ENCODE measurements around the gene CNOT2. TPM values are rescaled to one million over a fixed set of nuclear protein-coding genes. Genes with fewer than 3 reads are reported as not detected.

Gene CNOT2
- total and polyA plus RNA-seq, 2 donors (not counting 3 experiments of a cell fraction or from before 2014, with no cell fraction given) = 52.2 to 79.7 TPM

- POLR2A ChIA-PET = no interaction called here
- no peaks in the 10 kb centered on the region for H3K9me3 ChIP-seq (replicated peaks; ENCODE audit: control insufficient read depth, insufficient read depth, low read length)
- BruUV-seq (replicated peaks) = no TSS peak
- peaks cover 9 to 20% of the 10 kb centered on the region in 2 experiments for H3K36me3 ChIP-seq (ENCODE audit: control insufficient read depth in 2 of 2, extremely low read depth in 1 of 2, insufficient read depth in 2 of 2, low read length in 2 of 2)
- H3K9me1 ChIP-seq (replicated peaks; ENCODE audit: control insufficient read depth, extremely low read depth, insufficient read depth, low read length) = no peaks in the 10 kb centered on the region
- no peak overlapping the region for H2AFZ ChIP-seq (ENCODE audit: low read depth, low read length)
- H3K79me2 ChIP-seq (ENCODE audit: control insufficient read depth, insufficient read depth, low read length) = peaks cover 2% of the 10 kb centered on the region
- intact Hi-C loops (cut with micrococcal nuclease) (loop anchor here (10.0 kb wide), 1 partner anchor 294 kb away; no protein-coding TSS in a partner anchor), dilution Hi-C loops (cut with MboI; ENCODE audit: extremely low pct_ligation_motif_present, low sequenced_read_pairs) (no loop called here)
- H3K27ac ChIP-seq (ENCODE audit: insufficient read depth, low read depth, low read length) = no peak overlapping the region
- FAIRE-seq (no peak), DNase-seq (ENCODE audit: low read depth, low spot score) (no peak)
- no peak overlapping the region for H3K9ac ChIP-seq (replicated peaks; ENCODE audit: extremely low read depth, insufficient read depth, low read length)
- H3K4me1 ChIP-seq (ENCODE audit: control insufficient read depth, extremely low read depth, insufficient read depth, low read length) = peaks cover under 1% of the 10 kb centered on the region
- no peak overlapping the region for H3K4me3 ChIP-seq (replicated peaks in 1 of 3; ENCODE audit: insufficient read depth in 1 of 3, low read depth in 1 of 3, low read length in 3 of 3)
- H3K4me2 ChIP-seq (ENCODE audit: insufficient read depth, low read length) = no peak overlapping the region
- CTCF ChIA-PET = interaction anchor here (1.1 to 1.6 kb wide), 2 partner anchors 12 to 438 kb away, joined by 3 read pairs; no protein-coding TSS in a partner anchor
- no peak for TF ChIP-seq MAX (IDR thresholded peaks at IDR 0.05; ENCODE audit: insufficient read depth, insufficient read length)
- TF ChIP-seq JUN (IDR thresholded peaks at IDR 0.05; ENCODE audit: borderline replicate concordance, insufficient read depth, insufficient read length, low read depth) = no peak
- TF ChIP-seq FOS (IDR thresholded peaks at IDR 0.05; ENCODE audit: borderline replicate concordance, insufficient read depth, low read length) = no peak
- no peak for TF ChIP-seq EZH2 (IDR thresholded peaks at IDR 0.05; ENCODE audit: borderline replicate concordance, low read depth, low read length, severe bottlenecking)
- no peak for TF ChIP-seq MYC (IDR thresholded peaks at IDR 0.05; ENCODE audit: low read depth, low read length)
- TF ChIP-seq POLR2A (IDR thresholded peaks at IDR 0.05; ENCODE audit: low read depth, low read length) = no peak
- TF ChIP-seq CTCF (IDR thresholded peaks at IDR 0.05; ENCODE audit: extremely low read depth in 1 of 2, insufficient read depth in 1 of 2, low read depth in 1 of 2, low read length in 2 of 2) = no peak
- TF ChIP-seq GATA2 (IDR thresholded peaks at IDR 0.05; ENCODE audit: insufficient read depth, insufficient read length, low read depth, low read length) = no peak
- TF ChIP-seq POLR2AphosphoS5 (IDR thresholded peaks at IDR 0.05; ENCODE audit: insufficient read depth, low read depth, low read length) = no peak
- H4K20me1 ChIP-seq (replicated peaks; ENCODE audit: control insufficient read depth, extremely low read depth, insufficient read depth, low read length) = no peaks in the 10 kb centered on the region
- no peaks in the 10 kb centered on the region for H3K27me3 ChIP-seq (ENCODE audit: control insufficient read depth in 2 of 2, insufficient read depth in 2 of 2, low read length in 2 of 2)
Observed at GRCh38 chr12:70338531-70338930, 95.3 kb downstream of the CNOT2 start.

Measured in endothelial cell of umbilical vein (primary cell).